Lower leg skin (tissue), 4 donors: ENCODE data around the gene JMY. TPM values are rescaled to one million over a fixed set of nuclear protein-coding genes. Genes with fewer than 3 reads are reported as not detected.

ENCODE experiments used
- DNase-seq, 2 donors: peaks; one replicate each; pipeline ENCODE4 v3.0.0-alpha.2; 2019; ENCODE audit warnings: low spot score in 2 of 2
- H3K4me3 ChIP-seq: fragments of 200-600 bp; sonication (generic); 2 replicates; pipeline ENCODE4 v1.5.1; 2017; ENCODE audit warnings: mild to moderate bottlenecking, low read depth; ENCODE audit not compliant: poor library complexity, severe bottlenecking
- CTCF ChIP-seq, 3 donors: fragments of 450-650 bp; IDR thresholded peaks; one replicate each; pipeline ENCODE4 v1.5.1; 2016; ENCODE audit warnings: antibody characterized with exemption in 3 of 3, mild to moderate bottlenecking in 3 of 3, moderate library complexity in 2 of 3
- POLR2A ChIP-seq, 2 donors: fragments of 450-650 bp; IDR thresholded peaks; one replicate each; pipeline ENCODE4 v1.6.1; 2016 to 2017; ENCODE audit warnings: antibody characterized with exemption in 2 of 2, mild to moderate bottlenecking in 1 of 2, moderate library complexity in 1 of 2
- WGBS, 2 donors: methylation state at CpG; one replicate each; pipeline ENCODE4 v1.1.5; 2018; 5-methylcytosine and 5-hydroxymethylcytosine counted together
- intact Hi-C: fragments of 100-400 bp; cut with DNase I; formaldehyde crosslinking; loops from one replicate; pipeline ENCODE4 v1.15.0; 2023; ENCODE audit warnings: low total_unique reads
- total RNA-seq, 4 donors: library from RNA; depleted of rRNA; stranded (reverse); fragments of >200 nt; gene quantifications; one replicate each; pipeline ENCODE4 v1.1.0, GENCODE V29; 2016

Gene JMY
- total RNA-seq, 4 donors from 2014 or later, result 25.6 to 38.8 (median 30.5) TPM

DNA sequence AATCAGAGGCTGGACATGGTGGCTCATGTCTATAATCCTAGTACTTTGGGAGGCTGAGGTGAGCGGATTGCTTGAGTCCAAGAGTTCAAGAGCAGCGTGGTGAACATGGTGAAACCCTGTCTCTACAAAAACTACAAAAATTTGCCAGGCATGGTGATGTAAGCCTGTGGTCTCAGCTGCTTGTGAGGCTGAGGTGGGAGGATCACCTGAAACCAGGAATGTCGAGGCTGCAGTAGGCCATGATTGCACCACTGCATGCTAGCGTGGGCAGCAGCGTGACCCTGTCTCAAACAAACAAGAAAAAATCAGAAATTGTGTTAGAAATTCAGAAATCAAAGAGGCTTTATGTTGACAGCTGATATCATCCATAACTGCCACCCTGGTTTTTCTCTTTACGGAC is 21.4 kb downstream of the JMY start:
- 92 to 95% methylated on average over 6 of the region's 6 CpGs for WGBS, 2 donors
- no peak for DNase-seq
- H3K4me3 ChIP-seq, result no peak overlapping the region
- intact Hi-C loops, result no loop called here
- TF ChIP-seq POLR2A (IDR thresholded peaks at IDR 0.05) (no peak), CTCF (IDR thresholded peaks at IDR 0.05) (no peak)

DNA sequence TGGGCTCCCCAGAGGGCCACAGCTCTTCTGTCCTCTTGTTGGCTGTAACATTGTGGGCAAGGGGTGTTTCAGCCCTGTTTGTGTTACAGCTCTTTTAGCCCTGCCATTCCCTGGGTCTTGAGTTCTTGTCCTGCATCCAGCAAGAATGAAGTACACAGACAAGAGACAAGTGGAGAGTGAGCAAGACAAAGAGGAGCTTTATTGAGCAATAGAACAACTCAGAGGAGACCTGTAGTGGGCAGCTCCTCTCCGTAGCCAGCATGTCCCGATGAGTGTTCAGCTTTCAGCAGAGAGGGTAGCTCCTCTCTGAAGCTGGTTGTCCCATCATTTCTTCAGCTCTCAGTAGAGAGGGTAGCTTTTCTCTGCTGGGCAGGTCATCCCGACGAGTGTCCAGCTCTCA is 22.9 kb downstream of the JMY start:
- no peak for TF ChIP-seq POLR2A (IDR thresholded peaks at IDR 0.05)
- TF ChIP-seq CTCF (IDR thresholded peaks at IDR 0.05), result no peak
- H3K4me3 ChIP-seq, result no peak overlapping the region
- intact Hi-C loops, result no loop called here
- 90 to 96% methylated on average over 4 of the region's 4 CpGs for WGBS, 2 donors
- DNase-seq, result no peak

GRCh38 chr5:79259383-79259782 is 23.5 kb downstream of the JMY start:
- no peak for DNase-seq
- intact Hi-C loops, result no loop called here
- WGBS, 2 donors, result 87 to 100% methylated on average over 4 to 5 of the region's 6 CpGs
- H3K4me3 ChIP-seq, result no peak overlapping the region
- no peak for TF ChIP-seq POLR2A (IDR thresholded peaks at IDR 0.05)
- no peak for TF ChIP-seq CTCF (IDR thresholded peaks at IDR 0.05)

DNA sequence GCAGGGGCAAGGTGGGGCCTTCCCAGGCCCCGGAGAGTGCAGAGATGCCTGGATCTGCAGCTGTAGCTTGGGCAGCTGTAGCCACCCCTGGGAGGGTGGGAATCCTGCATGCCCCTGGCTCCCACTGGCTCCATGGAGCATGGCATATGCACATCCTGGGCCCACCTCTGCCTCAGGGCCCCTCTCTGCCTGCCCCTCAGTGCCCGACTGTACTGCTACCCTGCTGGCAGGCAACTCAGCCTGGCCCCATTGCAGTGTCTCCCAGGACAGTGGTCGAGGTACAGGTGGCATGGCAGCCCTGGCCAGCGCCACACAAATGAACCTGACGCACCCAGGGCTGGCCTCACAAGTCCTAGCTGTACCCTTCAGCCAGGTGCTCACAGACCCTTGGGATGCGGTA is 23.9 kb downstream of the JMY start:
- intact Hi-C loops, result no loop called here
- WGBS, 2 donors, result 87 to 93% methylated on average over 4 to 5 of the region's 6 CpGs
- no peak for TF ChIP-seq CTCF (IDR thresholded peaks at IDR 0.05)
- TF ChIP-seq POLR2A (IDR thresholded peaks at IDR 0.05), result no peak
- no peak overlapping the region for H3K4me3 ChIP-seq
- DNase-seq, result no peak

DNA sequence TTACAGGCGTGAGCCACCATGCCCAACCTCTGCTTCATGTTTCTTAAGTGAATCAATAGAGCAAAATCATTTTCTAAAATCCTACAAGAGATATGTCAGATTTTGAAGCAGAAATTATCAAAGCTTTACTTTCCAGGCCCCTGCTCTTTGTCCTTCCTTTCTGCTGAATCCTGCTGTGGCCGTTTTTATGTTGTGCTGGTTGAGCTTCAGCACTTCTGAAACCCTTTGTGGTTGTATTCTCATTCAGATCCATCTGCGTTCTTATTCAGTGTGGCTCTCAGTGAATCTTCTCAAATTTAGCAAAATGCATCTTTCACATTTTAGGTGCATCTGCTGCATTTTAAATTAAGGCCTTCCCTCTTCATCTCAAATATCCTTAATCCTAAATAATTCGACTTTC is 26.0 kb downstream of the JMY start:
- TF ChIP-seq CTCF (IDR thresholded peaks at IDR 0.05) (no peak), POLR2A (IDR thresholded peaks at IDR 0.05) (no peak)
- H3K4me3 ChIP-seq, result no peak overlapping the region
- WGBS, 2 donors, result 73 to 82% methylated on average over 4 of the region's 4 CpGs
- no peak for DNase-seq
- intact Hi-C loops, result no loop called here

DNA sequence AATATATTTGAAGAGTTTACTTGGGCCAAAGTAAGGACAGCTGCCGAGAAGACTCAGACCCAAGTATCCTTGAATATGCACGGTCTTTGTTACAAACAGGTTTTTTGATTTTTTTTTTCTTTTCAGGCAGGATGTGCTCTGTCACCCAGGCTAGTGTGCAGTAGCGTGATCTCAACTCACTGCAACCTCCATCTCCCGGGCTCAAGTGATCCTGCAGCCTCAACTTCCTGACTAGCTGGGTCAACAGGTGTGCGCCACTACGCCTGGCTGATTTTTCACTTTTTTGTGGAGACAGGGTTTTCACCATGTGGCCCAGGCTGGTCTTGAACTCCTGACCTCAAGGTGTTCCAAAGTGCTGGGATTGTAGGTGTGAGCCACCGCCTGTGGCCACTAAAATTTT is 27.4 kb downstream of the JMY start:
- H3K4me3 ChIP-seq, result no peak overlapping the region
- TF ChIP-seq CTCF (IDR thresholded peaks at IDR 0.05) (no peak), POLR2A (IDR thresholded peaks at IDR 0.05) (no peak)
- intact Hi-C loops, result no loop called here
- WGBS, 2 donors, result 91% methylated on average over 7 of the region's 7 CpGs
- no peak for DNase-seq
